NCI-H748 (cell line): Measurements from ENCODE around the gene MRPL12.

Experiments
- DNase-seq: peaks from one replicate; lab custom pipeline; 2025; ENCODE audit not compliant: unreplicated experiment; lab: John Stamatoyannopoulos, UW

Gene MRPL12

GRCh38 chr17:81700353-81701287, 2.5 kb upstream of the MRPL12 start:
- no peak for DNase-seq

GRCh38 chr17:81701288-81702071, 1.7 kb upstream of the MRPL12 start:
- no peak for DNase-seq

DNA sequence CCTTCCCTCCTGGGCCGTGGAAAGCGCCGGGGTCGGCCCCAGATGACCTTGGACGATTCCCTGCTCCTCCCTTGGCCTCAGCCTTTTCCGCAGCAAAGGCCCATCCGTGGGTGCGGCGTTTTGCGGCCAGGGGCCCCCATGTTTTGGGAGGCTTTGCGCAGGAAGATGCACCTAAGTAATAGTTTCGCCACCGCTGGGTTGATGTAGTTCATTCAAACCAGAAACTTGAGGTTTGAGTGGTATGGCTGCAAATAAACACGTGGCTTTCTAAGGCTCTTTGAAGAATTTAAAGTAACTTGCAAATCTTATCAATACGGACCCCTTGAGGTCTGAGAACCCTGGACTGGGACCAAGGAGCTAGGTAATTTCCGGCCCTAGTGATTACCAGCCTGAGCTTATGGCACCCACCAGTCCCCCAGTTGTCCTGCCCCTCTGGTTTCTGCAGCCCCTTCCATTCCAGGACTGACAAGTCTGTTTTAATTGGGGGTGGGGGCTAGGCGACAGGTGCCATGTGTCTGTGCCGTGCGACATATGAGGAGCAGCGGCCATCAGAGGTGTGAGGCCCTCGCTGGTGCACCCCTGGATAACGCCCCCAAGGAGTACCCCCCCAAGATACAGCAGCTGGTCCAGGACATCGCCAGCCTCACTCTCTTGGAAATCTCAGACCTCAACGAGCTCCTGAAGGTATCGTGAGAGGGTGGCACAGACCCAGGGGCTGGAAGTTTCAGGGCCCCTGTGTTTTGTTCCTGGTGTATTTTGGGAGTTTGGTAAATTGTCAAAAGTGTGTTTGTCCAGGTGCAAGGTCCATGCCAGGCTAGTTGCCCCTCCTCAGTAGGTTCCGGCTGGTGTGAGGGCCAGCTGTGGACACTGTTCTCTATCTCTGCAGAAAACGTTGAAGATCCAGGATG, 834 bp downstream of the MRPL12 start:
- no peak for DNase-seq

GRCh38 chr17:81705518-81706231, 2.5 kb downstream of the MRPL12 start:
- no peak for DNase-seq

- no peak for DNase-seq
Measured at GRCh38 chr17:81706232-81706611, 3.1 kb downstream of the MRPL12 start.

GRCh38 chr17:81706757-81707624, 3.8 kb downstream of the MRPL12 start:
- DNase-seq: no peak

GRCh38 chr17:81707725-81708646, 4.8 kb downstream of the MRPL12 start:
- DNase-seq: no peak

DNA sequence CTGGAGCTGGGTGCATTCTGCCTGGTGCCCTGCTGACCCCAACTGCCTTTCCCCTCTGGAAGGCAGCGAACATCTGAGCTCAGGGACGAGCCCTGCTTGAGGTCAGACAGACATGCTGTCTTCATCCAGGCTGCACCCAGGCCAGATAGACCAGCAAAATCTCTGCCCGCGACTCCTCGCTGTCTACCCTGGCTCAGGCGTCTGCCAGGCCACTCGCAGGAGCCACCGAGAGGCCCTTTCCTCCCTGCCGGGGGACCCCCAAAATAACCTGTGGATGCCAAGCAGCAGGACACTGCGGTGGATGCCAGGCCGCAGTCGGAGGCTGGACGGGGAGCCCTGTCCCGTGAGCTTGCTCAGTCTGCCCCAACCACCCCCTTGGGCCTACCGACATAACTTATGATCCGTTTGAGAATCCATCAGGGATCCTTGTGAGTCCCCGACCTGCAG, 5.6 kb downstream of the MRPL12 start:
- no peak for DNase-seq

DNA sequence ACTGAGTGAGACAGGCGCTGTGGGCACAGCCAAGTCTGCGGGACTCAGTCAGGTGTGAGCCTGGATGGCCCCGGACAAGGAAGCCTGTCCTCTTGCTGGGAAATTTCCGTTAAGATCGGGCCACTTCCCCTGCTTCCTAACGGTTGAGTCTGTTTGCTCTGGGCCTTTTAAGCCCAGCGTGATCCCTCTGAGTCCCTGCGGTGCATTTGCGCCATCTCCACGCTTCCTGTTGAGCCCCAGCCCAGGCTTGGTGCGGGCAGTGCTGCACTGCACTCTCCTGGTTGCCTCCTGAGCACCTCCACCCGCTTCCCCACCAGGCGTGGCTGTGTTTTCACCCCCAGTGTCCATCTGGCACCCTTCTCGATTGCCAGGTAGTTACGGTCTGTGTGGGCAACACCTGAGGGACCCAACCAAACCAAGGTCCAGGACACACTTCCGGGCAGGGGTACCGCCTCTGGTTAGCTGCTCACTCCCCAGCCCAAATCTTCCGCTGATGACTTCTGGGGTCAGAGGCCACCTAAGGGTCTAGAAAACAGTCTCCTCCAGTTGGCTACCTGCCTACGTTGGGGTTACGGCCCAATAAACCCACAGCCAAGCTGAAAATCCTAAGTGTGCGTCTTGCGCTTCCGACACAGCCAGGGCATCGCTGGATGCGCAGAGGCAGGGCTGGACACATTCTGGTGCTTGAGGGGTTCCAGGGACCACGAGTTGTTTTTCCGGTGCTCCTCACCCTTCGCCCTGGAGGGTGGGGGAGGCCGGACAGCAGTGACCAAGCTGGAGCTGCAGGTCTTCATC, 7.5 kb downstream of the MRPL12 start:
- peak; percentile 59 for DNase-seq

- DNase-seq: peak; percentile 84
Measured at GRCh38 chr17:81711814-81712467, 8.8 kb downstream of the MRPL12 start, which contains the start of gene SLC25A10. TSS of gene SLC25A10 (plus strand) at chr17:81712284. CDS start at chr17:81712427, 143 bp downstream.

DNA sequence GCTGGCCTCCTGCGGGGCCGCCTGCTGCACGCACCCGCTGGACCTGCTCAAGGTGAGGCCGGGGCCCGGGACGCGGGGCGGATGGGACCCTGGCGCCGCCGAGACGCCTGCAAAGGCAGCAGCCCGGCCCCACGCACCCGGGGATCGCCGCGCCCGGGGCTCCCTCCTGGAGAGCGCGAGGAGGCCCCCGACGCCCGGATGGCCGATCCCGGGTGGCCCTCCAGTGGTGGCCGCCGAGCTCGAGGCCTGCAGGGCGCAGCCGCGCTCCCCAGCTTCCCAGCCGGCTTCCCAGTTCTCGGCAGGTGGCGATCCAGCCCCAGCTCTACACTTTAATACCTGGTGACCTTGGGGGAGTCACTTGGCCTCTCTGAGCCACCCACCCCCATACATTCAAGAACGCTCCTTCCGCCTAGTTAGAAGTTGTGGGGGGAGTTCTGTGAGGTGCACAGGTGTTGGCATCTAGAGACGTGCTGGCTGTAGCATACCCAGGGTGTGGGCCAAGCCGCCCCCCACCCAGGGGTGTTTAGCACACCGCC, 9.4 kb downstream of the MRPL12 start:
- DNase-seq: peak; percentile 56

- DNase-seq: no peak
Measured at GRCh38 chr17:81713004-81713555, 9.9 kb downstream of the MRPL12 start.

DNA sequence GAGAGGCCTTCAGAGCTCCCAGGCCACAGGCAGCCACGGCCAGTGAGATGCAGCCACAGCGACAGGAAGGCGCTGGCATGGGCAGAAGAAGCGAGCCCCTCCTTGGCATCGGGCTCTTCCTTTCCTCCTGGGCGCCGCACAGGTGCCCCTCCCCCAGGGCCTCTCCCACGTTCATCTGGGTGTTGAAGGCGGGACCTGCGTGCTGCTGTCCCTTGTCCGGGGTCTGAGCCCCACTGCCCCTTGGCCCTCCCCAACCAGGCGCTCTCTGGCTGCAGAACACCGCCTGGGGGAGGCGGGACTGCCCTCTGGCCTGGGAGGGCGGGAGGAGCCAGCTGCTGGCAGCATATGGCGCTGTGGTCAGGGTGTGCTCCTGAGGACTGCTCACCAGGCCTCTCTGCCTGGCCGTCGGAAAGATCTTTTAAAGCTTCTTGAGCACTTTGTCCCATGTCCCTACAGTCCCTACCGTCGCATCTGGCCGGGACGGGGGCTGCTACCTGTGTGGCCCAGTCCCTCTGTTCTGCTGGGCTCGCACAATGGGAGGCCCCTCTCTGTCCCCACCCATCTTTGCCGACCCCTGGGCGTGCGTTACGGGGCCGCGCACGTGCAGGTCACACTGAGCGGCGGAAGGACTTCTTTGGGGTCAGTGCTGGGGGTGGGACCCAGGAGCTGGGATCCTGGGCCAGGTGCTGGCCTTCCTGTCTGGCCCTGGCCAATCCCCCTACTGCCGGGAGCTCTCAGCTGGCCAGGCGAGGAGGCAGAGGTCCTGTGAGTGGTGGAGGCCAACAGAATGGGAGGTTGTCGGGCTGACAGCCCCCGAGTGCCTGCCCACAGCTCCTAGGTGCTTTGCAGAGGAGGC, 10.6 kb downstream of the MRPL12 start:
- DNase-seq: peak; percentile 37

DNA sequence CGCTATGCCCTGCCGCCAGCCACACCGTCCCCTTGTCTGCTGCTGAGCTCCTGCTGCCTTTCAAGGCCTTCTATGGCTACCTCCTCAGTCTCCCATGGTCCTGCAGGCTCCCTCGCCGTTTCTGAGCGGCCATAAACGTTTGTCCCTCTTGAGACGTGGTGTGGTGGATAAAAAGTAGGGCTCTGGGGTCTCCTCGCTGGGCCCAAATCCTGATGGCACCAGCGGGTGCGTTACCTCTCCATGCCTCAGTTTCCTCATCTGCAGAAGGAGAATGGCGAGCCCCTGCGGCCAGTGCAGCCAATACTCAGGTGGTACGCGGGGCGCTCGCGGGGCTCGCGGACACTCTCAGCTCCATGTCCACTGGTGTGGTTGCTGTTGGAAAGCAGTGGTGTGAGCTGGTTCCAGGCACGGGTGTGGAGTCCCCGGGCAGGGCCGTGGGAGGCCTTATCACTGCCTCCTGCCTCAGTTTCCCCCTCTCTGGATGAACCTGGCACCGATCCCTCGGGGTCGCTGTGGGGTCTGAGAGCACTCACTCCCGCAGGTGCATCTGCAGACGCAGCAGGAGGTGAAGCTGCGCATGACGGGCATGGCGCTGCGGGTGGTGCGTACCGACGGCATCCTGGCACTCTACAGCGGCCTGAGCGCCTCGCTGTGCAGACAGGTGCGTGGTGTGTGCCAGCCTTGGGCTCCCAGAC, 11.4 kb downstream of the MRPL12 start:
- no peak for DNase-seq
